H1 (cell line): ENCODE data around the gene FOXI1.

ENCODE experiments used
- CBX8 ChIP-seq: fragments of 300-800, 300-1000 bp; sonication (generic); IDR thresholded peaks from 2 replicates; pipeline ENCODE4 v1.7.1; 2016; ENCODE audit warnings: low read depth, low read length, borderline replicate concordance
- CHD2 ChIP-seq: IDR thresholded peaks from 2 replicates; pipeline ENCODE4 v1.6.1; 2012; ENCODE audit warnings: low read length, improper control_type of control experiment
- CTCF ChIP-seq, 3 experiments: IDR thresholded peaks; 1 replicate in 2 of 3; 2 replicates in 1 of 3; pipeline versions ENCODE4 v1.5.1 to v1.6.1; 2011; ENCODE audit warnings: low read length in 3 of 3, mild to moderate bottlenecking in 3 of 3, inconsistent platforms in 2 of 3, low read depth in 1 of 3, moderate library complexity in 1 of 3; ENCODE audit not compliant: insufficient read depth in 1 of 3; ENCODE audit errors: control extremely low read depth in 1 of 3
- EP300 ChIP-seq, 2 experiments: IDR thresholded peaks; 1 replicate in 1 of 2; 2 replicates in 1 of 2; pipeline ENCODE4 v1.6.1; 2011 to 2012; ENCODE audit warnings: low read depth in 2 of 2, low read length in 2 of 2, mild to moderate bottlenecking in 2 of 2, borderline replicate concordance in 1 of 2, inconsistent platforms in 1 of 2, moderate library complexity in 1 of 2
- EZH2 ChIP-seq: fragments of 200-600 bp; sonication (generic); IDR thresholded peaks from 2 replicates; pipeline ENCODE4 v1.7.1; 2012; ENCODE audit warnings: low read depth, mild to moderate bottlenecking, moderate library complexity, low read length, inconsistent platforms; ENCODE audit not compliant: severe bottlenecking
- KDM1A ChIP-seq: fragments of 200-600, 300-600 bp; sonication (generic); IDR thresholded peaks from 2 replicates; pipeline ENCODE4 v1.7.1; 2016; ENCODE audit warnings: mild to moderate bottlenecking, low read length, borderline replicate concordance
- KDM5A ChIP-seq: fragments of 200-600 bp; IDR thresholded peaks from 2 replicates; pipeline ENCODE4 v1.7.1; 2012; ENCODE audit warnings: mild to moderate bottlenecking, low read length, inconsistent platforms, mixed read lengths
- POLR2A ChIP-seq, 2 experiments: IDR thresholded peaks; 1 replicate in 1 of 2; 2 replicates in 1 of 2; pipeline ENCODE4 v1.6.1; 2011; ENCODE audit warnings: low read depth in 2 of 2, low read length in 2 of 2, mild to moderate bottlenecking in 2 of 2; ENCODE audit errors: control extremely low read depth in 1 of 2
- RXRA ChIP-seq: IDR thresholded peaks from 2 replicates; pipeline ENCODE4 v1.6.1; 2011; ENCODE audit warnings: low read depth, mild to moderate bottlenecking, low read length, moderate library complexity; ENCODE audit not compliant: insufficient read depth

DNA sequence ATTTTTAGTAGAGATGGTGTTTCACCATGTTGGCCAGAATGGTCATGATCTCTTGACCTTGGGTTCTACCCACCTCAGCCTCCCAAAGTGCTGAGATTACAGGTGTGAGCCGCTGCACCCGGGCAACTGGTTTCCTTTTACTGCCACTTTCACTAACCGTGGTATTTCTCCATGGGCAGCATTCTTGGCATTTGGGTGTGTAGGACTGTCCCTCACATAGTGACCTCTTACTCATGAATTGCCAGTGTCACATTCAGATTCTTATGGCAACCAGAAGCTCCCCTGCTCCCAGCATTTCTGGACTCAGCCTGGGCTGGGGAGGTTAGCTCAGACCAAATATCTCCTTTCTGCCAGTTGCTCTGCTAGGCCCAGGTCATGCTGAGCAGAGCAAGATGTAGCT lies 50.1 kb downstream of the FOXI1 start:
- TF ChIP-seq RXRA (no peak), CTCF (IDR thresholded peaks at IDR 0.05; ENCODE audit: control extremely low read depth in 1 of 3, insufficient read depth in 1 of 3, low read depth in 1 of 3, low read length in 3 of 3) (no peak), EP300 (IDR thresholded peaks at IDR 0.05; ENCODE audit: borderline replicate concordance in 1 of 2, low read depth in 2 of 2, low read length in 2 of 2) (no peak), KDM5A (no peak), CHD2 (no peak), EZH2 (no peak), KDM1A (no peak), CBX8 (no peak), POLR2A (IDR thresholded peaks at IDR 0.05; ENCODE audit: control extremely low read depth in 1 of 2, low read depth in 2 of 2, low read length in 2 of 2) (no peak)
